NCI-H1048 (cell line): Measurements from ENCODE around the gene KRTAP5-1.

Experiments used
- DNase-seq: peaks from one replicate; lab custom pipeline; 2025; lab: John Stamatoyannopoulos, UW

KRTAP5-1 gene

GRCh38 chr11:1571760-1572196 is 13.3 kb downstream of the KRTAP5-1 start:
- no peak for DNase-seq

DNA sequence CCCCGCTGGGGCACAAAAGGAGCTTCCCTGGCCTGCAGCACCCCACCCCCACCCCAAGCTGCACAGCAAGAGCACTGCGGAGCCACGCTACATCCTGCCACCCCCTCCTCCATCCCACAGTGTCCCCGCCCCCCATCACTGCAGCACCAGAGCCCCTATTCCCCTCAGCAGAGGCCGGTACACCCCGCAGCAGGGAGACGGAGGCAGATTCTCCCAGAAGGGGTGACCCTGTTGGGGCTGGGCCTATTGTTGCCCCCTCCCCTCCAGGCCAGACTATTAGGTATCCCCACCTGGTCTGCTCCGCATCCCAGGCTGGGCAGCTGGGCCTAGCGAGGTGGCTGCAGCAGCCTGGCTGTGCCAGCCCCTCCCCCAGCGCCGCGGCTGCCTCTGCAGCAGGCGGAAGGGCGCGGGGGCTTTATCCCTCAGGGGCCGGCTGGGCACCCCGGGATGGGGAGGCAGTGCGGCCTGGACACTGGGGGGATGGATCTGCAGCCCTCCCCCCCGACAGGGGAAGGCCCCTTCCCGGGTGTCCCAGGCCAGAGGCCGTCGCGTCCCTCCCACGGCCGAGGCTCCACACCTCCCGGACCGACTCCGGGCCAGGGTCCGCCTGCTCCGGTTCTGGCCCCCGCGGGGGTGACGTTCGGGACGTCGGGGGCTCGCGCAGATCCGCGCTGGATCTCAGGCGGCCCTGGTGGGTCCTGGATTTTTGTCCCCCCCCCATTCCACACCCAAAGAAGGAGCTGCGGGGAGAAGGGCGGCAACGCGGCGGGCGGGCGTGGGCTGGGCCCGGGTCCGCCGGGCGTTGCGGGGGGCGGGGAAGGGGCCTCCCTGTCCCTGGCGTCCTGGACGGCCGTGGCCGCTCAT is 14.0 kb downstream of the KRTAP5-1 start:
- DNase-seq, result no peak

DNA sequence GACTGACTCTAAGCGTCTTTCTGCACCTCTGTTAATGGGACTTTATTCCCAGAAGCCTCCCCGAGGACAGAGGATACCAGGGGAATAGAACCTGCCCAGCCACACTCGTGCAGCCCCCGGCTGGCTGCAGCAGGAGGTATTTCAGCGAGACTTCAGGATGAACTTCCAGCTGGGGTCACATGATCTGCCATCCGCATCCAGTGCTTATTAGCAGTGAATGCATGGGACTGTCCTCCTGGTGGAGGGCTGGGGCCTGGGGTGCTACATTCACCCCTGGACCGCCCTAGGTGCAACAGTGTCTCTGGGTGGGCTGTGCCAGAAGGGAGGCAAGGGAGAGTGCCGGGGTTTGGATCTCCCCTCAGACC is 14.6 kb downstream of the KRTAP5-1 start:
- DNase-seq, result no peak

- DNase-seq, result no peak
Measured at GRCh38 chr11:1570001-1570453, 15.1 kb downstream of the KRTAP5-1 start.

GRCh38 chr11:1569251-1569780 is 15.8 kb downstream of the KRTAP5-1 start:
- DNase-seq, result no peak

- DNase-seq, result no peak
Measured at GRCh38 chr11:1568441-1568911, 16.6 kb downstream of the KRTAP5-1 start.

- no peak for DNase-seq
Measured at GRCh38 chr11:1567721-1568100, 17.4 kb downstream of the KRTAP5-1 start.

GRCh38 chr11:1567052-1567720 is 17.9 kb downstream of the KRTAP5-1 start:
- no peak for DNase-seq

GRCh38 chr11:1566381-1567051 is 18.6 kb downstream of the KRTAP5-1 start:
- no peak for DNase-seq

DNA sequence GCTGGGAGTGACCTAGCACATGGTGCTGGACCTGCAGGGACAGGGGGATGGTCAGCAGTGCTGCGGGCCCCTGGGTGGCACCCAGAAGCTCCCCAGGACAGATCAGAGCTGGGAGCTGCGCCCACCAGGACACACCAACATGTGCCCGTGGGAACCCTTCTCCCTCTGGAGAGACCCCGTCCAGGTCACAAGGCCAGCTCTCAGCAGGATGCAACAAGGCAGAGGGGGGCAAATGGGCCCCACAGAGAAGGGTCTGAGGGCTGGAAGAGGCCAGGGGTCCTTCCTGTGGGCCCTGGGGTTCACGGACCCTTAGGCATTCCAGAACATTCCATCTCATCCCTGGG is 19.2 kb downstream of the KRTAP5-1 start:
- no peak for DNase-seq

- DNase-seq, result no peak
Measured at GRCh38 chr11:1565173-1565903, 19.7 kb downstream of the KRTAP5-1 start.

- no peak for DNase-seq
Measured at GRCh38 chr11:1564535-1565172, 20.4 kb downstream of the KRTAP5-1 start.

DNA sequence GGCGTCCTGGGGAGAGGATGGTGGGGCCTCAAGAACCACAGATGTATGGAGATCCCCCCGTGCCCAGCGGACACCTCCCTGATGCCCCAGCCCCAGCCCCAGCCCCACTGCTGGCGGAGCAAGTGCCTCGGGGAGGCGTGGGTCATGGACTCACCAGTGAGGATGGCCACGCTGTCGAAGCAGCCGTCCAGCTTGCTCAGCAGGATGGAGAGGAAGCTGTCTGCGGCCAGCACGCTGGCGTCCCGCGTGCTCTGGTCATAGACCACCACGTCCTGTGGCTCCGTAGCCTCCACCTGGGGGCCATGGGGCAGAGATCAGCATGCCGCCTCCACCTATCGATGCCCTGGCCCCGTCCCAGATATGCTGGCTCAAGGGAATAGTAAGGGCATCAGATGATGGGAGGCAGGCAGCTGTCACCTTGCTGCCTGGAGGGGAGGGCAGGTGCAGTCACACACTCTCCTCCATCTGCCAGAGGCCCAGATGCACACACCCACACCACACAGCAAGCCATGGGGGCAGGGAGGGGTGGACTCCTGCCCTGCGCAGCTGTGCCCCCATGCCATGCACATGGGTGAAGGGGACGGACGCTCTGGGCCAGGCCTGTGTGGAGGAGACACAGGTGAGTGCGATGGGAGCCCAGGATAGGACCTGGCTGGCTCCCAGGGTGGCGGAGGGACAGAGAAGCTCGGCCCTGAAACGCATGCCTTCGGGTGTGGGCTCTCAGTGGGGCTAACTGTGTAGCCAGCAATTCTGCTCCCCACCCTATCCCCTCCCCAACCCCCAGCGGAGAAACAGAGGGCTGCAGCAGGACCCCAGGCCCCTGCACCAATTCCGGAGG is 21.2 kb downstream of the KRTAP5-1 start:
- DNase-seq, result no peak

DNA sequence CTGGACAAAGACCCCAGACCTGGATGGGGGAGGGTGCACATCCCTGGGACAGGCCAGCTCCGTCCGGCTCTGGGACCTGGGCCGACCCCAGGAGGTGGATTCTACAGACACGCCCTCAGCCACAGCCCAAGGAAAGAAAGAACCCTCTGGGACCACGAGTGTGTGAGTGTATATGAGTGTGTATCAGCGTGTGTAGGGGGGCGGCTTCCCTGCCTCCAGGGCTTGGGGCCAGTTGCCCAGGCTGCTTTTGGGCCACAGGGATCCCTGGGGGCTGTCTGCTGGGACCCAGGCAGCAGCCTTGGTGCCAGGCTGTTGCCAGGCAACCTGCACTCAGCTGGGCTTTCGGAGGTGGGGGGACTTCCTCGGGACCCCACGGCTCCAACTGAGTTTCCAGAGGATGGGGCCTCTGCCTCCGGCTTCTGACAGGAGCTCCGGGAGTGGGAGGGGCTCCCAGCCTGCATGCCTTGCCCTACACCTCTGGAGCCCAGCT is 21.9 kb downstream of the KRTAP5-1 start:
- no peak for DNase-seq

DNA sequence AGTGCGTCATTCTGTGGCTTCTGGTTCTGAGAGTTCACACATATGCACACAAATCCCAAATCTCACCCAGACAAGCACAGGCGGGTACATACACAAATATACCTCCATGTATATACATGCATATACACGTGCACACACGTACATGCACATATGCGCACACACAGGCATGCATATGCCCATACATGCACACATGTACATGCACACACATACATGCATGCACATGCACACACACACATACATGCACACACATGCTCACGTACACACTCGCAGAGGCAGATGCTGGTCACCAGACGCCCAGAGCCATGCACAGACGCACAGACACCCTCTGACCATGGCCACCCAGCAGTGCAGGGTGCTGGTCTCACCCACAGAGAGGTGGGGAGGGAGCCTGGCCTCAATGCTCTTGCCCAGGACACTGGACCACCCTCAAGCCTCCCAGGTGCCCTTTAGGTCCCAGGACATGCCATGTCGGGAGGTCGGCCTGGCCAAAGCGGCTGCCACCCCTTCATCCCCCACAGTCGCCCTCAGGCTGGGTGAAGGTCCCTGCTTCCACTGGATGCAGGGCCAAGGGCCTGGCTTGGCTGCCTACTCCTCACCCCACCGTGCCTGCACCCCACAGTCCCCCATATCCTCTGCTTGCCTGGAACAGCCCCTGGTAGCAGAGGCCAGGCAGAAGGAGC is 22.5 kb downstream of the KRTAP5-1 start:
- DNase-seq, result no peak

GRCh38 chr11:1561955-1562354 is 23.1 kb downstream of the KRTAP5-1 start:
- DNase-seq, result no peak

DNA sequence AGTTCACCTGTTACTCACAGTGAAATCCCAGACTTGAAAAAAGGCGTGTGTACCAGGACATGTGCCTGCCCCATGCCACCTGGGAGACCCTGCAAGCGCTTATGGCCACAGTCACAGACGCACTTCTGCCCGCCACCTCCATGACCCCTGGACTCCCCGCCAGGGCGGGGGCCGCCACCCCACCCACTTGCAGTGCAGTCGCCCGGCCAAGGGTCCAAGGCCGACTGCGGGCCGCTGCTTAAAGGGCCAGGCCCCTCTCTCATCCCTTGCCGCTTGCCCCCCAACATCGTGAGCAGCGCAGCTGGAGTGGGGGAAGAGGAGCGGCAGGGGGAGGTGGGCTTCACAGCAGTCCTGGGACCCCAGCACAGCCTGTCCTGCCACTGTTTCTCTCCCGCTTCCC is 23.8 kb downstream of the KRTAP5-1 start:
- no peak for DNase-seq

DNA sequence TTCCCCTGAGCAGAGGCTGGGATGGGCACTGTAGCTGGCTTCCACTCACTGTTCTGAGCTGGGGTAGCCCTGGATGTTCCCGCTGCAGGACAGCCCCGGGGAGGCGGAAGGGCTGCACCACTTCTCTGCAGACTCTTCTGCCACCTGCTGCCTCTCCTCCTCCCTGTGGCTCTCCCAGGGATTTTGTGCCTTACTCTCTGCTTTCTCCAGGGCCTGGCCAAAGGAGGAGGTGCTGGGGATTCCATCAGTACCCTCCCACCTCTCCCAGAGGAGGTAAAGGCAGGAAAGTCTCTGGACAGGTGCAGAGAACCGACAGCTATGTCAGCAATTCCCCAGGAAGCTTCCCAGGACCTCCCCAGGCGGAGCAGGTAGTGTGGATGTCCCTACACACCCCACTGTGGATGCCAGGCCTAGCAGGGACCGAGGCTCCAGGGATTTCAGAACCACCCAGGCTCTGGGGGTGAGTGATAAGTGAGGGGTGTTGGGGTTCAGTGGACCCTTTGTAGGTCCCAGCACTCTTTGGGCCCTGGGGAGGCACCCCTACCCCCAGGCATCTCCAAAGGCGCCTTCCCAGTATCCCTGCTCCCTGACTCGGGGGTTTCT is 24.3 kb downstream of the KRTAP5-1 start:
- DNase-seq, result no peak

DNA sequence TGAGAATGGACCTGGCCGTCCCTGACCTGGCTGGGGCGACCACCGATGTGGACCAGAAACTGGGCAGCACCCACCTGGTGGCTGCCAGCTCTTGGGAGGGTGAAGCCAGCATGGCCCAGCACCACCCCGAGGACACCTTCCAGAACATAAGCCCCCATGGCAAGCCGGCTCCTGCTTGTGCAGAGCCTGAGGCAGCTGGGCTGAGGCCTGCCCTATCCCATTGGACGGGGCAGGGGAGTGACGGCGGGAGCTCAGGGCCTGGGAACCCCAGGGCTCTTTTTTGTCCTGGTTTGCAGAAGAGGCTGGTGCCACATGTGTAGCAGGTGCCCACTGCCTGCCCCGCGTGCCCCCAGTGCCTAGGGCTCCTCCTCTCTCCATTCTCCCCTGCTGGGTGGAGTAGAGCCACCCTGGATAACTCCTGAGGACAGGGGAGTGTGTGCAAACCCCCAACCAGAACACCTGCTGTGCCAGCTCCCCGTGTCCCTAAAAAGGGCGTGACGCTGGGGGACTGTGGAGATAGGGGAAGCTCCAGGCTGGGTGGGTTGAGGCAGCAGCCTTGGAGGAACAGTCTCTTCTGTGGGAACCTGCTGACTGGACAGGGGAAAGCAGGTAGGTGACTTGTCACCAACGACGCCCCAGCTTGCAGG is 25.0 kb downstream of the KRTAP5-1 start:
- no peak for DNase-seq
